Astrocyte (in vitro differentiated cells and primary cell): ENCODE measurements around the gene PLXNA3. TPM values are rescaled to one million over a fixed set of nuclear protein-coding genes. Genes with fewer than 3 reads are reported as not detected.

ENCODE experiments used
- DNase-seq: peaks from one replicate; pipeline ENCODE4 v3.0.0-alpha.2; 2010; ENCODE audit warnings: low read depth
- FAIRE-seq: peaks from 2 replicates; lab custom pipeline; 2011; peaks lifted over from hg19 to GRCh38; lab: Jason Lieb, UNC
- H2AFZ ChIP-seq: 2 replicates; pipeline ENCODE4 v1.6.0; 2012; ENCODE audit warnings: low read depth, low read length, inconsistent platforms
- H3K27ac ChIP-seq: 2 replicates; pipeline ENCODE4 v1.5.1; 2011; ENCODE audit warnings: low read depth, low read length, inconsistent platforms
- H3K27me3 ChIP-seq: 2 replicates; pipeline ENCODE4 v1.6.0; 2011; ENCODE audit warnings: low read length, inconsistent platforms; ENCODE audit not compliant: insufficient read depth
- H3K36me3 ChIP-seq: 2 replicates; pipeline ENCODE4 v1.5.1; 2011; ENCODE audit warnings: low read length, inconsistent platforms; ENCODE audit not compliant: insufficient read depth
- H3K4me1 ChIP-seq: 2 replicates; pipeline ENCODE4 v1.5.1; 2011; ENCODE audit warnings: low read length, inconsistent platforms; ENCODE audit not compliant: insufficient read depth
- H3K4me2 ChIP-seq: 2 replicates; pipeline ENCODE4 v1.6.0; 2012; ENCODE audit warnings: low read length, inconsistent platforms
- H3K4me3 ChIP-seq: 2 replicates; pipeline ENCODE4 v1.5.1; 2011; ENCODE audit warnings: low read depth, mild to moderate bottlenecking, low read length, inconsistent platforms; ENCODE audit not compliant: insufficient read depth
- H3K79me2 ChIP-seq: 2 replicates; pipeline ENCODE4 v1.6.0; 2012; ENCODE audit warnings: mild to moderate bottlenecking, low read length, inconsistent platforms; ENCODE audit not compliant: insufficient read depth
- H3K9ac ChIP-seq: 2 replicates; pipeline ENCODE4 v1.6.0; 2012; ENCODE audit warnings: mild to moderate bottlenecking, low read length, inconsistent platforms
- H3K9me3 ChIP-seq: 2 replicates; pipeline ENCODE4 v1.5.1; 2012; ENCODE audit warnings: low read depth, mild to moderate bottlenecking, low read length, inconsistent platforms; ENCODE audit not compliant: insufficient read depth
- H4K20me1 ChIP-seq: 2 replicates; pipeline ENCODE4 v1.6.0; 2012; ENCODE audit warnings: low read length, inconsistent platforms; ENCODE audit not compliant: insufficient read depth
- H3K27ac Mint-ChIP-seq: one replicate; pipeline ENCODE4 v1.8.0; 2021; ENCODE audit warnings: mild to moderate bottlenecking, mixed read lengths; ENCODE audit not compliant: unreplicated experiment
- H3K27me3 Mint-ChIP-seq: one replicate; pipeline ENCODE4 v1.8.0; 2021; ENCODE audit warnings: low read depth, mixed read lengths; ENCODE audit not compliant: unreplicated experiment
- H3K36me3 Mint-ChIP-seq: one replicate; pipeline ENCODE4 v1.8.0; 2021; ENCODE audit warnings: low read depth, mixed read lengths; ENCODE audit not compliant: unreplicated experiment
- H3K4me1 Mint-ChIP-seq: one replicate; pipeline ENCODE4 v1.8.0; 2021; ENCODE audit warnings: low read depth, mixed read lengths; ENCODE audit not compliant: unreplicated experiment
- H3K4me3 Mint-ChIP-seq: one replicate; pipeline ENCODE4 v1.8.0; 2021; ENCODE audit warnings: mild to moderate bottlenecking, moderate library complexity, mixed read lengths; ENCODE audit not compliant: unreplicated experiment
- H3K9me3 Mint-ChIP-seq: one replicate; pipeline ENCODE4 v1.8.0; 2021; ENCODE audit warnings: mild to moderate bottlenecking, mixed read lengths; ENCODE audit not compliant: unreplicated experiment
- CTCF ChIP-seq: IDR thresholded peaks from 2 replicates; pipeline ENCODE4 v1.5.1; 2011; ENCODE audit warnings: low read depth, mild to moderate bottlenecking, inconsistent platforms, low read length, moderate library complexity; ENCODE audit not compliant: insufficient read depth
- EZH2 ChIP-seq: IDR thresholded peaks from 2 replicates; pipeline ENCODE4 v1.6.1; 2012; ENCODE audit warnings: mild to moderate bottlenecking, low read length, inconsistent platforms; ENCODE audit not compliant: insufficient read depth
- total RNA-seq: library from RNA; stranded (reverse); gene quantifications from 2 replicates; pipeline ENCODE4 v1.2.1, GENCODE V29; 2021

PLXNA3 gene
- total RNA-seq, 1 donor from 2014 or later = 117 TPM

GRCh38 chrX:154436983-154437752 is 20.9 kb upstream of the PLXNA3 start, which contains the start of gene GDI1:
Gene GDI1 (plus strand): TSS chrX:154437154. CDS start chrX:154437255, 101 bp downstream.
- no peaks in the 10 kb centered on the region for H3K4me1 Mint-ChIP-seq
- Histone ChIP-seq H3K4me3 (peak within 1 kb of the TSS; percentile 72), H3K79me2 (peaks cover 47% of the 10 kb centered on the region), H3K36me3 (peaks cover 4% of the 10 kb centered on the region), H3K27ac (peak within 1 kb of the TSS; percentile 63), H4K20me1 (peaks cover 43% of the 10 kb centered on the region), H3K27me3 (no peaks in the 10 kb centered on the region), H2AFZ (no peak within 1 kb of the TSS), H3K9ac (peak within 1 kb of the TSS; percentile 81), H3K4me1 (peaks cover 7% of the 10 kb centered on the region), H3K9me3 (no peaks in the 10 kb centered on the region), H3K4me2 (peak within 1 kb of the TSS; percentile 94)
- no peaks in the 10 kb centered on the region for H3K9me3 Mint-ChIP-seq
- H3K27ac Mint-ChIP-seq = peak within 1 kb of the TSS; percentile 89
- DNase-seq (peak; percentile 18), FAIRE-seq (no peak)
- H3K4me3 Mint-ChIP-seq = peak within 1 kb of the TSS; percentile 90
- no peaks in the 10 kb centered on the region for H3K27me3 Mint-ChIP-seq
- H3K36me3 Mint-ChIP-seq = peaks cover 1% of the 10 kb centered on the region
- TF ChIP-seq CTCF (no peak), EZH2 (no peak)

GRCh38 chrX:154437971-154438893 is 19.8 kb upstream of the PLXNA3 start:
- Mint-ChIP-seq H3K27ac (peak overlapping the region; percentile 78), H3K4me3 (peak overlapping the region; percentile 90), H3K4me1 (no peaks in the 10 kb centered on the region), H3K36me3 (peaks cover 1% of the 10 kb centered on the region), H3K9me3 (no peaks in the 10 kb centered on the region), H3K27me3 (no peaks in the 10 kb centered on the region)
- peak; percentile 37 for FAIRE-seq
- Histone ChIP-seq H3K9ac (peak overlapping the region; percentile 81), H3K4me2 (peak overlapping the region; percentile 94), H2AFZ (no peak overlapping the region), H4K20me1 (peaks cover 43% of the 10 kb centered on the region), H3K27ac (no peak overlapping the region), H3K4me1 (peaks cover 7% of the 10 kb centered on the region), H3K79me2 (peaks cover 47% of the 10 kb centered on the region), H3K9me3 (no peaks in the 10 kb centered on the region), H3K36me3 (peaks cover 4% of the 10 kb centered on the region), H3K27me3 (no peaks in the 10 kb centered on the region), H3K4me3 (peak overlapping the region; percentile 72)
- TF ChIP-seq CTCF = no peak
- DNase-seq = no peak
